ENCODE results near the gene CACNA1A.
"Not testable (repeated sequence)": the region's sequence is repeated elsewhere in the genome, so short reads cannot be mapped to it uniquely, and the experiment has no call there.

Gene CACNA1A

GRCh38 chr19:13169769-13170168 is 336.5 kb downstream of the CACNA1A start:
- no peak for DNase-seq

- not testable (repeated sequence) for DNase-seq
These were observed 340.1 kb downstream of the CACNA1A start for GRCh38 chr19:13166151-13166550.

GRCh38 chr19:13165162-13165997 is 340.9 kb downstream of the CACNA1A start:
- DNase-seq: no peak

- peak in 24 of 56 donors; percentile 11 to 60 (median 32) for DNase-seq
These were observed 341.7 kb downstream of the CACNA1A start for GRCh38 chr19:13164343-13165161.

GRCh38 chr19:13163609-13164342 is 342.5 kb downstream of the CACNA1A start:
- DNase-seq: peak in 43 of 56 donors; percentile 16 to 79 (median 51)

GRCh38 chr19:13162724-13163608 is 343.3 kb downstream of the CACNA1A start:
- DNase-seq: peak in 55 of 56 donors; percentile 41 to 97 (median 84)

- no peak for DNase-seq
These were observed 345.7 kb downstream of the CACNA1A start for GRCh38 chr19:13160557-13160956.

GRCh38 chr19:13159713-13160112 is 346.6 kb downstream of the CACNA1A start:
- DNase-seq: no peak
